Heart right ventricle (tissue), 16 donors: Measurements from ENCODE around the gene BRAT1. TPM values are rescaled to one million over a fixed set of nuclear protein-coding genes. Genes with fewer than 3 reads are reported as not detected.
A peak's percentile ranks its signal among the peaks of the same experiment; 100 is the strongest.

ENCODE experiments used
- ATAC-seq, 8 donors: fragments of 200-7000 bp; cut with Tn5 transposase; one replicate each; pipeline ENCODE4 v1.9.1; 2020; ENCODE audit warnings: mild to moderate bottlenecking in 8 of 8, moderate library complexity in 8 of 8, moderate number of reproducible peaks in 1 of 8
- DNase-seq, 2 donors: peaks; one replicate each; pipeline ENCODE4 v3.0.0-alpha.2; 2020
- H3K27ac ChIP-seq, 10 donors: fragments of 200-600 bp; sonication (generic) in 2 of 10; one replicate each; pipeline versions ENCODE4 v1.5.0 to v1.8.0; 2020 to 2022; ENCODE audit warnings: mild to moderate bottlenecking in 3 of 10
- H3K27me3 ChIP-seq, 7 donors: fragments of 200-600 bp; one replicate each; pipeline ENCODE4 v1.8.0; 2021 to 2022; ENCODE audit warnings: mild to moderate bottlenecking in 2 of 7
- H3K36me3 ChIP-seq, 9 donors: fragments of 200-600 bp; sonication (generic) in 1 of 9; one replicate each; pipeline versions ENCODE4 v1.5.0 to v1.8.0; 2020 to 2022; ENCODE audit warnings: mild to moderate bottlenecking in 2 of 9
- H3K4me1 ChIP-seq, 9 donors: fragments of 200-600 bp; sonication (generic) in 1 of 9; one replicate each; pipeline versions ENCODE4 v1.5.0 to v1.8.0; 2020 to 2022; ENCODE audit warnings: mild to moderate bottlenecking in 4 of 9
- H3K4me3 ChIP-seq, 10 donors: fragments of 200-600 bp; sonication (generic) in 2 of 10; one replicate each; pipeline versions ENCODE4 v1.5.0 to v1.8.0; 2020 to 2022; ENCODE audit warnings: mild to moderate bottlenecking in 7 of 10, moderate library complexity in 2 of 10
- H3K9me3 ChIP-seq, 11 donors: fragments of 200-600 bp in 10 of 11; sonication (generic) in 2 of 11; one replicate each; pipeline versions ENCODE4 v1.5.0 to v1.8.0; 2013 to 2022; ENCODE audit warnings: mild to moderate bottlenecking in 2 of 11, control low read depth in 1 of 11, moderate library complexity in 1 of 11
- WGBS, 2 donors: extraction: QIAGEN DNeasy Blood & Tissue Kit; methylation state at CpG; one replicate each; pipeline ENCODE4 v1.1.7; 2013; ENCODE audit warnings: inconsistent platforms in 1 of 2; 5-methylcytosine and 5-hydroxymethylcytosine counted together
- intact Hi-C, 10 donors: fragments of 100-400 bp; cut with DNase I; formaldehyde crosslinking; loops; one replicate each; pipeline versions ENCODE4 v1.11.1 to v1.14.2; 2022
- polyA plus RNA-seq, 2 donors: library from polyadenylated mRNA; stranded (reverse); fragments of 200-250 nt; gene quantifications; one replicate each; pipeline ENCODE4 v1.2.3, GENCODE V29; 2013
- total RNA-seq, 10 donors: library from RNA; stranded (reverse); fragmentation: NEBNext Ultra II Directional in 3 of 10; extraction: Animal tissue kit (Norgen Biotek cat#: 25700) in 3 of 10; gene quantifications; one replicate each; pipeline versions ENCODE4 v1.2.1 to v1.2.4, GENCODE V29; 2021 to 2023
- TF ChIP-seq, protein P1 (sequence below), 9 donors: fragments of 200-600 bp; sonication (generic) in 2 of 9; IDR thresholded peaks; one replicate each; pipeline versions ENCODE4 v1.5.0 to v1.8.0; 2021 to 2022; ENCODE audit warnings: antibody characterized with exemption in 9 of 9, mild to moderate bottlenecking in 5 of 9, moderate library complexity in 1 of 9
- donor health status: Arrhythmogenic right ventricular cardiomyopathy.
- donor health status: ischemic (EF 13 %, LVEDD 7.1; RV severe dilation, severe dysfunction).
- donor health status: healthy with polysubstance abuse.
- donor health status: DM: no; HTN: yes; CAD: no.
- donor health status: DM: no; HTN: no; CAD: no.
- donor health status: ischemic (EF 25% LVEDD 6.9; RV normal size, moderate dysfunction).
- donor health status: ischemic (EF 25% LVEDD 5.7; RV mildly dilated, moderate dysfunction).
- donor health status: healthy.
- donor health status: DM: yes; HTN: yes; CAD: no.
- donor health status: Ischemic cardiomyopathy.
- donor health status: ischemic (EF 35%, LVEDD 5.7; RV mildly dilated, moderate dysfunction).
- donor health status: nonischemic (EF 11% LVEDD 7.7; RV severe dilation, severe dysfunction).
- donor health status: DM: yes; HTN: yes; CAD: no.
- donor health status: PGD.
- donor health status: ischemic (EF 29% LVEDD 5.4; RV normal size, mild dysfunction).
- donor health status: nonischemic (EF 23%, LVEDD 6.1; RV moderate dilation, normal function).

The BRAT1 gene
- total and polyA plus RNA-seq, 12 donors: 10.6 to 22.8 (median 13.9) TPM

DNA sequence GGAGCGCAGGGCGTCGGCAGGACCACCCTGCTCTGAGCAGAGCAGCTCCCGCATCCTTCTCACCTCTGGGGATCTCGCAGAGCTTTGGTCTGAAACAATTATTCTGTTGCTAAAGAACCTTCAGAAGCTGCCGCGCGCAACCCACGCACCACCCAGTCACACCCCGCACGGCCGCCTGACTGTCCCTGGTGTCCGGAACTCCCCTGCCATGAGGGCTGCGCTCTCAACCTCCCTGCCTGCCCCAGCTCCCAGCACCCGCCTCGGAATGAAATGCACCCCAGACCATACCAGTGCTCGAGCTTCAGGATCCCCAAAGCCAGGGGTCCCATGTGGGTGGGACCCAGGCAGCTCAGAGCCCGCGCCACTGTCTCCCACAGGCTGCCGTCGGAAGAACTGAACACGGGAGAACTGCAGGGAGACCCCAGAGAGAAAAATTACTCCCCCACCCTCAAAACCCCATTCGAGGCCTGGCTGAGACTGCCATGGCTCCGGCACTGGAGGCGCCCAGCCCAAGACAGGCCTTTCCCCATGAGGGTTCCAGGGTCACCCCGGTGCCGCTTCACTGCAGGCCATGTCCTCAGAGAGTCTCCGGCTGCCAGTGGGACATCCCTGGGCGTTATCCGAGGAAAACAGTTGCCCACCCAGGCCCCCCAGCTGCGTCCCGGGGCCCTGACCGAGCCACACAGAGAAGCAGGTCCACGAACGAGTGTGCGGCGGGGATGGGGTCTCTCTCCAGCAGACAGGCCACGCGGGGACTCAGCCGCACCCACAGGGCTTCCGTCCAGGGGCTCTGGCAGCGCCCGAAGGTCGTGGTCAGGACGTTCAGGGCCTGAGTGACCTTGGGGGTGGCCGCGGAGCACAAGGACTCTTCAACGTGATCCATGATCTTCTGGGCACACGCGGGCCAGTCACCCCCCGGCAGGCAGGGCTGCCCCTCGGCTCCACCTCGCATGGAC lies 12.1 kb downstream of the BRAT1 start:
- DNase-seq (no peak), ATAC-seq (no peak)
- no peaks in the 10 kb centered on the region for H3K27me3 ChIP-seq
- no peaks in the 10 kb centered on the region for H3K4me1 ChIP-seq
- intact Hi-C loops: loop anchor here in 1 of 10 donors (10.0 kb wide), 1 partner anchor 68 kb away; the partner anchor contains the start of gene GRIFIN
- no peak overlapping the region for H3K4me3 ChIP-seq
- no peaks in the 10 kb centered on the region for H3K9me3 ChIP-seq
- H3K27ac ChIP-seq: no peak overlapping the region
- TF ChIP-seq, protein P1, sequence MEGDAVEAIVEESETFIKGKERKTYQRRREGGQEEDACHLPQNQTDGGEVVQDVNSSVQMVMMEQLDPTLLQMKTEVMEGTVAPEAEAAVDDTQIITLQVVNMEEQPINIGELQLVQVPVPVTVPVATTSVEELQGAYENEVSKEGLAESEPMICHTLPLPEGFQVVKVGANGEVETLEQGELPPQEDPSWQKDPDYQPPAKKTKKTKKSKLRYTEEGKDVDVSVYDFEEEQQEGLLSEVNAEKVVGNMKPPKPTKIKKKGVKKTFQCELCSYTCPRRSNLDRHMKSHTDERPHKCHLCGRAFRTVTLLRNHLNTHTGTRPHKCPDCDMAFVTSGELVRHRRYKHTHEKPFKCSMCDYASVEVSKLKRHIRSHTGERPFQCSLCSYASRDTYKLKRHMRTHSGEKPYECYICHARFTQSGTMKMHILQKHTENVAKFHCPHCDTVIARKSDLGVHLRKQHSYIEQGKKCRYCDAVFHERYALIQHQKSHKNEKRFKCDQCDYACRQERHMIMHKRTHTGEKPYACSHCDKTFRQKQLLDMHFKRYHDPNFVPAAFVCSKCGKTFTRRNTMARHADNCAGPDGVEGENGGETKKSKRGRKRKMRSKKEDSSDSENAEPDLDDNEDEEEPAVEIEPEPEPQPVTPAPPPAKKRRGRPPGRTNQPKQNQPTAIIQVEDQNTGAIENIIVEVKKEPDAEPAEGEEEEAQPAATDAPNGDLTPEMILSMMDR (IDR thresholded peaks at IDR 0.05): no peak
- peaks cover 5 to 100% (median 65%) of the 10 kb centered on the region in 9 donors for H3K36me3 ChIP-seq
- 92 to 93% methylated on average over 53 of the region's 53 CpGs for WGBS, 2 donors

DNA sequence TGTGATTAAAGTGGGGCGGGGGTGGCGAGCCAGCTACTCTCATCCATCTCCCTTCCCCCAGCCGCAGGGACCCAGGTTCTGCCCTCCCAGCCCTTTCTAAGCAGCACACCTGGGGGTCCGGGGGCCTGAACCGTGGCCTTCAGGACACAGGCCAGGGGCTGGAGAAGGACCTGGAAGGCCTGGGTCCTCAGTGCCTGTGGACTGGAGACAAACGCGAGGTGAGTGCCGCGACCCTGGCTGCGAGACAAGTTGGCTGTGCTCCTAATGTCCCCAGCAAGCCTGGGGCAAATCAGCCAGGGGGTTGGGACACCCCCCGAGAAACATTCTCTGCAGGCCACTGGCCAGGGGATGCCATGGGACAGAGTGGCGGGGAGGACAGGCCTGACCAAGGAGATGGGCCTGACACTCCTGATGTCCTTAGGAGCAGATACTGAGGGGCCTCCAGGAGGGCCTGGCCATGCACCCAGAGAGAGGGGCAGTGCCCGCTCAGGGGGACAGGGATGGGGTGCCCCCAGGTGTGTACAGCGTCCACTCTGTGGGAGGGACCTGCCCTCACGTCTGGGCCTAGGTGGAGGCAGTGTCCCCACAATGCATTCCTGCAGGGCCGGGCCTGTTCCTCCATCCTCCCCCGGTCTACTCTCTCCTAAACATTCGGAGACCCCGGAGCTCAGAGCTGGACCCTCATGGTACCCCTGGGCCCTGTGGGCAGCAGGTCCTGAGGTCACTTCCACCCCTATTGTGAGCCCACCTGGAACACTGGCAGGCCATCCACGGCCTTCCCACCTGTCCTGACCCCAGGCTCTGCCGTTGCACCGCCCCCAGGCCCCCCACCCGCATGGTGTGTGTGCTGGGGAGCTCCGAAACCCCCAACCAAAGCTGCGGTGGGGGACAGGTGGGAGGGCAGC lies 13.1 kb downstream of the BRAT1 start:
- Histone ChIP-seq H3K27ac (no peak overlapping the region), H3K27me3 (no peaks in the 10 kb centered on the region), H3K36me3 (peaks cover under 1 to 100% (median 64%) of the 10 kb centered on the region in 9 donors), H3K4me3 (no peak overlapping the region), H3K9me3 (no peaks in the 10 kb centered on the region), H3K4me1 (no peaks in the 10 kb centered on the region)
- DNase-seq (no peak), ATAC-seq (peak in 1 of 8 donors; percentile 14)
- TF ChIP-seq, protein P1 (IDR thresholded peaks at IDR 0.05): no peak
- WGBS, 2 donors: 89 to 92% methylated on average over 25 of the region's 25 CpGs
- intact Hi-C loops: loop anchor here in 1 of 10 donors (10.0 kb wide), 1 partner anchor 67 kb away; the partner anchor contains the start of gene GRIFIN

DNA sequence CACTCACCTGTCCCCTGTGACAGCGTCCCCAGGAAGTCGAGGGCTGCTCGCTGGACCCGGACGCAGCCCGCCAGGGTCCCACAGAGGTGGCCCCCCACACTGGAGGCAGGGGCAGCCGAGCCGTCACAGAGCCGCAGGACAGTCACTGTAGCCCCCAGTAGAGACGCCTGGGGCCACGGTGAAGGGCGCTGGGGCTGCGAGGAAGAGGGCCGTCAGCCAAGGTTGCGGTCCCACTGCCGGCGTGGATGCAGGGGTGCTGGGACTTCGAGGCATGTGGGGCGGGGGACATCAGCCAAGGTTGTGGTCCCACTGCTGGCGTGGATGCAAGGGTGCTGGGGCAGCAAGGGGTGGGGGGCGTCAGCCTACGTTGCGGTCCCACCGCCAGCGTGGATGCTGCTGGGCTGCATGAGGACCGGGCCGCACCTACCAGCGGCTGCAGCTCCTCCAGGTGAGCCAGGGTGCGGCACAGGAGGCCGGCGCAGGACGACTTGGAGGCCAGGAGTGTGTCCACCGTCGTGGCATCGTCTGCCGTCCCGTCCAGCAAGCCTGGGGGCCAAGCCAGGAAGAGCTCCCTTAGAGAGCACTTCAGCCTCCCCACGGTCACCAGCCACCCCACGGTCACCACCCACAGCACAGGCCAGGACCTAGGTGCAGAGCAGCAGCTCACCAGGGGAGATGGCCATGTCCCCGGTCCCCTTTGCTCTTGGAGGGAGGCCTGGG lies 13.9 kb downstream of the BRAT1 start:
- peaks cover 0 to 94% (median 56%) of the 10 kb centered on the region in 9 donors for H3K36me3 ChIP-seq
- no peaks in the 10 kb centered on the region for H3K4me1 ChIP-seq
- no peaks in the 10 kb centered on the region for H3K27me3 ChIP-seq
- DNase-seq: no peak
- H3K27ac ChIP-seq: no peak overlapping the region
- TF ChIP-seq, protein P1 (IDR thresholded peaks at IDR 0.05): no peak
- intact Hi-C loops: loop anchor here in 1 of 10 donors (10.0 kb wide), 1 partner anchor 67 kb away; the partner anchor contains the start of gene GRIFIN
- no peak overlapping the region for H3K4me3 ChIP-seq
- ATAC-seq: no peak
- H3K9me3 ChIP-seq: no peaks in the 10 kb centered on the region
- 93 to 94% methylated on average over 38 to 40 of the region's 40 CpGs for WGBS, 2 donors
